Uterus (tissue), 2 donors: ENCODE measurements around the gene TTC29.

Source experiments
- POLR2A ChIP-seq, 2 donors: fragments of 450-650 bp; IDR thresholded peaks; one replicate each; pipeline ENCODE4 v1.6.1; 2016; ENCODE audit warnings: antibody characterized with exemption in 2 of 2, mild to moderate bottlenecking in 1 of 2, moderate library complexity in 1 of 2
- TF ChIP-seq, protein P1 (sequence below), 4 experiments: fragments of 200-600 bp in 2 of 4; fragments of 450-650 bp in 2 of 4; sonication (generic) in 2 of 4; IDR thresholded peaks; one replicate each; pipeline ENCODE4 v1.5.1; 2016 to 2019; ENCODE audit warnings: antibody characterized with exemption in 4 of 4, mild to moderate bottlenecking in 2 of 4, moderate library complexity in 1 of 4

DNA sequence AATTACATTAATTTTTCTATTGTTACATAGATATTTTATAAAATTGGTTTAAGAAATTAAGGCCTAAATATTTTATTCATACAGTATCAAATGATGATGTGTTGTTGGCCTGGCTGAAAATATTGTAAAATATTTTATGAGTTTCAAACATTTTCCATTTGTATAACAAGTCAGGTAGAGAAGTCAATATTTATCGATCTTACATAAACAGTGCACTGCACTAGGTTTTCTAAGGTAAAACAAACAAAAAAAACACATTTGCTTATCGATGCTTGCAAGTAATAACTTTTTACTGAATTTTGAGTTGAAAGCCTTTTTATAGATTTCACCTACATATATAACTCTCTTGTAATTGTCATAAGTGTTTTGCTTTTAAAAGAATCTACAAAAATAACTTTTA is 7.2 kb upstream of the TTC29 start:
- TF ChIP-seq, protein P1, sequence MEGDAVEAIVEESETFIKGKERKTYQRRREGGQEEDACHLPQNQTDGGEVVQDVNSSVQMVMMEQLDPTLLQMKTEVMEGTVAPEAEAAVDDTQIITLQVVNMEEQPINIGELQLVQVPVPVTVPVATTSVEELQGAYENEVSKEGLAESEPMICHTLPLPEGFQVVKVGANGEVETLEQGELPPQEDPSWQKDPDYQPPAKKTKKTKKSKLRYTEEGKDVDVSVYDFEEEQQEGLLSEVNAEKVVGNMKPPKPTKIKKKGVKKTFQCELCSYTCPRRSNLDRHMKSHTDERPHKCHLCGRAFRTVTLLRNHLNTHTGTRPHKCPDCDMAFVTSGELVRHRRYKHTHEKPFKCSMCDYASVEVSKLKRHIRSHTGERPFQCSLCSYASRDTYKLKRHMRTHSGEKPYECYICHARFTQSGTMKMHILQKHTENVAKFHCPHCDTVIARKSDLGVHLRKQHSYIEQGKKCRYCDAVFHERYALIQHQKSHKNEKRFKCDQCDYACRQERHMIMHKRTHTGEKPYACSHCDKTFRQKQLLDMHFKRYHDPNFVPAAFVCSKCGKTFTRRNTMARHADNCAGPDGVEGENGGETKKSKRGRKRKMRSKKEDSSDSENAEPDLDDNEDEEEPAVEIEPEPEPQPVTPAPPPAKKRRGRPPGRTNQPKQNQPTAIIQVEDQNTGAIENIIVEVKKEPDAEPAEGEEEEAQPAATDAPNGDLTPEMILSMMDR (IDR thresholded peaks at IDR 0.05), result no peak
- TF ChIP-seq POLR2A (IDR thresholded peaks at IDR 0.05), result no peak
